ACHN (cell line): ENCODE data around the gene IFNA4.
"Not testable (repeated sequence)": the region's sequence is repeated elsewhere in the genome, so short reads cannot be mapped to it uniquely, and the experiment has no call there.

ENCODE experiments used
- DNase-seq: peaks from one replicate; pipeline ENCODE4 v3.0.0-alpha.2; 2015
- in situ Hi-C: cut with HindIII; loops from 2 replicates; pipeline ENCODE4 v1.10.0; 2017; ENCODE audit warnings: low sequenced_read_pairs, low pct_ligation_motif_present, low pct_unique_long_range_greater_than_20kb

Gene IFNA4

DNA sequence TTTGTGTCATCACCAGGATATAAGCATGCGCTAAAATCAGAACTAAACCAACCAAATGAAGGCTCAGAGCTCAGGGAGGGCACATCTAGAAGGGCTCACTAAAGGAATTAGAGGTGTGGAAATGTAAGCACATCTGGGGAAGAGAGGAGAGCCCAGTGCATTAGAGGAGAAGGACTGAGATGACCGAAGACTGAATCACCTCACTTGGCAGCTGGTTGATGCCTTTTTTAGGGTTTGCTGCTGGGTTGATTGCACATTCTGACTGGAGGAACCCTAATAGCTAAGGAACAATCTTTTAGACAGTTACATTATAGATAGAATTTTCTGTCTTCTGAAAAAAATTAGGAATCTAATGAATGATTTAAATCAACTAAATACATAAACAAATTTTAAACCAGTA is 12.7 kb downstream of the IFNA4 start:
- in situ Hi-C loops: no loop called here

DNA sequence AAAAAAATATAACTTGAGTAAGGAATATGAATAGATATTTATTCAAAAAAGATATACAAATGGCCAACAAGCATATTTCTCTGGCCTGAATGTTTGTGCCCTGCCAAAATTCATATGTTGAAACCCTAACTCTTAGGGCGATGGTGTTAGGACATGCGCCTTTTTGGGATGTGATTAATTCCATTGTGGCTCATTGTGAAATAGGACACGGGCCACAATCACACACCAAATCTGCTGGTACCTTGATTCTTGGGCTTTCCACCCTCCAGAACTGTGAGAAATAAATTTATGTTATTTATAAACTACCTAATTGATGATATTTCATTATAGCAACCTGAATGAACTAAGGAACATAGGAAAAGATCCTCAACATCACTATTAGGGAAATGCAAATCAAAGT is 15.2 kb downstream of the IFNA4 start:
- no peak for DNase-seq
- in situ Hi-C loops: no loop called here

More for the DNA sequence above, 12.7 kb downstream of the IFNA4 start:
- DNase-seq: no peak

DNA sequence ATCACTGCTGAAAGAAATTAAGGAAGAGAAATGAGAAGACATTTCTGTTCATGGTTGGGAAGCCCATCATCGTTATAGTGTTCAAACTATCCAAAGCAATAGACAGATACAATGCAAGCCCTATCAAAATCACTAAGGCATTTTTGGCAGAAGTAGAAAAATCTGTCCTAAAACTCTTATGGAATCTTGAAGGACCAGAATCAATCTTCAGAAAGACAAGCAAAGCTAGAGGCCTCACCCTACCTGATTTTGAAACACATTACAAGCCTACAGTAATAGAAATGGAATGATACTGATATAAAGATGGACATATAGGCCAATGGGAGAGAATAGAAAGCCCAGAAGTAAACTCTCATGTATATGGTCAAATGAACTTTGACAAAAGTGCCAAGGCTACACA is 16.0 kb downstream of the IFNA4 start:
- in situ Hi-C loops: no loop called here
- DNase-seq: no peak

DNA sequence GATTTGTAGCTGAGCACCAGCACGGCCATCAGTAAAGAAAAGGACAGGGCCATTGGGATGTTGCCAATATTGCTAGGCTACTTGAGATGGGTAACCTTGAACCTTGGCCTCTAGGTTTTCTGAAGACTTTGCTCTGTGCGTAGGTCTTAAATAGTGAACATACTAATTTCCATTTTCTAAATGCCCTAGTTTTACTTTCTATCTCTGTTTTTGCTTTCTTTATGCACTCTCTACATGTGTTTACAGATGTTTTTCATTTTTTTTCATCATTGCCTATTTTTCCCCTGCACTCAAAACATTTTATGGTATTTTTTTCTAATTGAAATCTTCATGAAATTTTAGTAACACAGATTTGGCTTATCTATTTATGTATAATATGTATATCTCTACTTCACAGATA is 20.8 kb downstream of the IFNA4 start, which contains the start of gene IFNA21:
Gene IFNA21, minus strand, starts transcription at position 101 of the 400 bp plus-strand sequence. Its CDS starts 48 bp downstream, at position 53.
- DNase-seq, in situ Hi-C loops: not testable (repeated sequence)

DNA sequence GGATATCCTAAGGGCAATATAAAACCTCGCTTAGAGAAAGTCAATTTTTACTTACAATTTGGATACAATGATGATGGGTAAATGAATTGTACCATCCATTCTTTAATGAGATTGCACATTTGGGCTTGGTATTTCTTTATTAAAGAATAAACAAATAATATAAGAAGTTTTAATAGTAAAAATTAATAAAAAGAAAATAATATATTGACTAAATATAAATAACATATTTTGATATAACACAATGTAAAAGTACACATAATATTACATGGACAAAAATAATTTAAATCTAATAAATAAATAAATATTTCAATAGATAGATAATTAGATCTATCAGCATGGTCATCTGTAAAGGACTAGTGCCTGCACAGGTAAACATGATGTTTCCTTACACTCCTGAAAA is 21.9 kb downstream of the IFNA4 start:
- in situ Hi-C loops: no loop called here

DNA sequence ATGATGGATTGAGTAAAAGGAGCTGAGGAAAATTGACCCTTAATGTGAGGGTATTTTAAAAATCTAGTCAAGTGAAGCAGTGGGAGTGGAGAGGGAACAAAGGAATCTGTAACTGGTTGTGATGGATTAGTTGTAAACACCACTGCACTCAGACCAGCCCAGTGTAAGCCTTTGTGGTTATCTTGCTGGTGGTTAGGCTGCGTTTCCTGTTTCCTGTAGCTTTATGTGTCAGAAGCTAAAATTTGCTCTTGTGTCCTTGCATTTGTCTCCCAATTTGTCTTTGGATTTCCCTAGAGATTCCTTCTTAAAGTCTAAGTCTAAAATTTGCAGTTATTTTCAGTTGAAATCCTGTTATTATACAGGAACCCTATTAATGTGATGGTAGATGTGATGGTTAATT is 27.2 kb downstream of the IFNA4 start:
- in situ Hi-C loops: no loop called here
- no peak for DNase-seq

More for the DNA sequence above, 21.9 kb downstream of the IFNA4 start:
- DNase-seq: no peak

DNA sequence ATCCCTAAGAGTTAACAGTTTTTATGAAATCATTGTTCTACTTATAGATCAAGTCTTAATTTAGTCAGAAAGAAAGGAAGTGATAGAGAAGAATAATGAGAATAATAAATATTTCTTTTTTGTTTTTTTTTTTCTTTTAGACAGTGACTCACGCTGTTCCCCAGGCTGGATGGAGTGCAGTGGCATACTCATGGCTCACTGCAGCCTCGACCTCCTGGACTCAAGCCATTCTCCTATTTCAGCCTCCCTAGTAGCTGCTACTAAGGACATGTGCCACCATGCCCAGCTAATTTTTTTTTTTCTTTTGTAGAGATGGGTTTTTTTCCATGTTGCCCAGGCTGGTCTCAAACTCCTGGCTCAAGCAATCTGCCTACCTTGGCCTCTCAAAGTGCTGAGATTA is 31.9 kb downstream of the IFNA4 start:
- in situ Hi-C loops: no loop called here
- DNase-seq: no peak

DNA sequence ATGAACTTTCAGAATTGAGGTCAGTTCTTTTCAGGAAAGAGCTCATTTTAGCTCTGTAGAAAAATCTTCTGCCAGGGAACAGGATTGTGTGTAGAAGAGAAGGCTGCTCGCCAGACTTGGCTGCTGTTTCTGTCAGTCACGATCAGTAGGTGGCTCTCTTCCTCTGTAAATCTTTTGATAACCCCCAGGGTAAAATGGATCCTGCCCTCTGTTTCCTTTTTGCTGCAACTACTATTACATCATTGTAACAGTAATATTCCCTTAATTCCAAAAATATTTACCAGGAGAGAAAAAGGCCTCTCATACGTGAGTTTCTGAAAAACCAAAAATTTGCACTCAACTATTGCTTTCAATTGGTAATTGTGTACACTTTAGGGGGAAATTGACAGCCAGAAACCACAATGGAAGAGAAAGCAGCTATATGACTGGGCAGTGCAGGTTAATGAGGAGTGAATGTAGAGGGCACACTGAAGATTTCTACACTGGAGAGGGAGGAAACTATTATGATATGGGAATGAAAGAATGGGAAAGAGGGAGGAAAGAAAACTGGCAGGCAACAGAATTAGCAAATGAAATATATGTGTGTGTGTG is 33.3 kb downstream of the IFNA4 start:
- no peak for DNase-seq
- in situ Hi-C loops: no loop called here

DNA sequence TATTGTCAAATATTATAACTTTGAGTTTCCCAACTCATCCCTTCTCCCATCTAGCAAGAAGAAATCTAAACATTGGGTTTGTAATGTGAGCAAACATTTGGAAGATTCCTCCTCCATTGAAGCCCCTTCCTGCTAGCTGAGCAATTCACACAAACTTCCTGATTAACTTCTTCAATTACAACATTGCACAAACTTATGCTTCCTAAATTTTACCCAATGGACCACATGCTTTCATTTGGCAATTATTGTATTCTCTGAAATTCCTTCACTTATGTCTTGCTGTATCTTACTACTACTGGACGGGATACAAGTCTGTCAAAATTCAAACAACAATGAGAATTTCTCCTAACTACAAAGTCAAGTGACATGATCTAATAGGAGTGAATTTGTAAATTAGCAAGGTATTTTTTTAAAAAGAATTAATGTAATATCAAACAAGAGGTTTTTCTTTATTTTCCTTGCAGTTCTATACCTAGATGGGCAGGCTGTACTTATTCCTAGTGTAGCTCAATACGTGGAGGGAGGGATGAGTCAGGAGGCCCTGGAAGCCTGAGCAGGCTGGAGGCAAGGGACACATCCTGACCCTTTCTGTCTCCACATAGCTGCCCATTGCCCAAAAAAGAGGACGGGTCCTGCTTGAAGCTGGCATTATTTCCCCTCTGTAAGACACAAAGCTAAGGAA is 33.9 kb downstream of the IFNA4 start:
- in situ Hi-C loops: no loop called here
- DNase-seq: no peak

DNA sequence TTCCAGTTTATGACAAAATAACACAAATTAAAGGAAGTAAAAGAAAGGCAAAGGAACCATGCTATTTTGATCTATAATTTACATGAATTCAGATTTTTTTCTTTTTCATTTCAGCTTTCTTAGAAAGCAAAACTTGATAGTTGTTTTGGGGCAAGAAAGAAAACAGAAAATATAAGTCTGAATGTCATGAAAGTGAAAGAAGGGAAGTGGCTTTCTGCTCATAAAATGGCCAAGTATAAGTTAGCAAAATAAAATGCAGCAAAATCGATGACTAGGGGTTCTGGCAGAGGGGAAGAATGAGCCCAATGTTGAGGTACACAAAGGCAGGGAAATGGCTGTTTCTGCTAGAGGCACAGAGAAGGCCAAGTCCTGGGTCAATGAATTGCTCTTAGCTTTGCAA is 42.8 kb downstream of the IFNA4 start:
- in situ Hi-C loops: no loop called here
- DNase-seq: no peak

DNA sequence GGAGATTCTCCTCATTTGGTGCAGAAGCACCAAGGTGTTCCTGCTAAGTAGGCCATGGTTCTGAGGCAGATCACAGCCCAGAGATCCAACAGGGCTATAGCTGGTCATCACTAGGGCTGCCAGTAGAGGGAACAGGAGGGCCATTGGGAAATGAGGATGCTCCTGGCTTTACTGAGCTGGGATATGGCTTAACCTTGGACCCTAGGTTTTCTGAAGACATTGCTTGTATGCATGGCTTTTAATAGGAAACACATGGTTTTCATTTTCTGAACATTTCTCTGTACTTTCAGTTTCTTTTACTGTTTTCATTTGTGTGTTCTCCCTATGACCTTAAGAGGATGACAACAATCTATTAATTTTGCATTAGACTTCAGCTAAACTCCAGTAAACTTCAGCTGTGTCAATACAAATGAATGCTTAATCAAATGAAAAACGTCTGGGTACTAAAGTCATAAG is 45.9 kb downstream of the IFNA4 start, which contains the start of gene IFNW1:
Gene IFNW1, minus strand, starts transcription at position 406 of the 456 bp plus-strand sequence. Its CDS starts 262 bp downstream, at position 144.
- in situ Hi-C loops: no loop called here

DNA sequence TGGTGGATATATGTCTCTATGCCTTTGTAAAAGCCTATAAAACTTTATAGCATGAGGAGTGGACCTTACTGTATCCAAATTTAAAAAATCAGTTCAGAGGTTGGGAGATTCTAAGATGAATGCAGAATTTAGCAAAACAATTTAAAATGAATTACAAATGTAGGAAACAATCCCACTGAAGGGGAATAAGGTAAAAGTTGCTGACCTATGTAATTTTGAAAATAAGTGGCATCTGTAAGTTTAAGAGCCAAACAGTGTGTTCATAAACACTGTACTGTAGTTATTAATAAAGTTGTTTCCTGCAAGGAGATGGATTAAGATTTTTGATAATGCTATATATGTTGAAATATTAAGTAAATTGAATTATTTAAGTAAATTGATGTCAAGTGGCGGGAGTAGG is 50.4 kb downstream of the IFNA4 start:
- in situ Hi-C loops: no loop called here
- DNase-seq: no peak

More for the DNA sequence above, 45.9 kb downstream of the IFNA4 start, which contains the start of gene IFNW1:
- no peak for DNase-seq
